Epithelial cell of proximal tubule (primary cell): Measurements from ENCODE around the gene DOCK10. TPM values are rescaled to one million over a fixed set of nuclear protein-coding genes. Genes with fewer than 3 reads are reported as not detected.

ENCODE experiments used
- DNase-seq: peaks from one replicate; pipeline ENCODE4 v3.0.0-alpha.2; 2011; ENCODE audit warnings: low read depth
- H3K4me3 ChIP-seq: 2 replicates; pipeline ENCODE4 v1.5.1; 2011; ENCODE audit warnings: low read depth, mild to moderate bottlenecking, low read length
- total RNA-seq: library from RNA; depleted of rRNA; stranded (reverse); fragments of >200 nt; gene quantifications from 2 replicates; pipeline ENCODE4 v1.2.3, GENCODE V29; 2015
- TF ChIP-seq, protein P1 (sequence below): conservative IDR thresholded peaks from 2 replicates; pipeline ENCODE4 v1.5.1; 2012; ENCODE audit warnings: low read depth, mild to moderate bottlenecking, low read length

The DOCK10 gene
- total RNA-seq, 1 donor from 2014 or later, result 2.1 TPM

DNA sequence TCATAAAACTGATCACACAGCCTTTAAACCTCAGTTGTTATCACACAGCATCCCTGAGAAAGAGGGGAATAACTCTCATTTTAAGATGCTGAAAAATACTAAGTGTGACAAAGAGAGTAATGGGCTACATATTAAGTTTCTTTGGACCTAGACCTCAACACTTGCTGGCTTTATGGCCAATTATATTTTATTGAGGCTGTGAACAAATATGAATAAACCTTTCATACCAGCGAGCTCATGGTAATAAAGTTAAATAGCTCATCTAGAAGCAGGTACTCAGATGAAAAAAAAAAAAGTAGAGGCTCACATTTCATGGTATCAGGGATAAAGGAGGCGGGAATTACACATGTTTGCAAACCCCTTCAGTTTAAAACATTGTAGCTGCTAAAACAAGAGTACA is 75.7 kb downstream of the DOCK10 start:
- TF ChIP-seq, protein P1, sequence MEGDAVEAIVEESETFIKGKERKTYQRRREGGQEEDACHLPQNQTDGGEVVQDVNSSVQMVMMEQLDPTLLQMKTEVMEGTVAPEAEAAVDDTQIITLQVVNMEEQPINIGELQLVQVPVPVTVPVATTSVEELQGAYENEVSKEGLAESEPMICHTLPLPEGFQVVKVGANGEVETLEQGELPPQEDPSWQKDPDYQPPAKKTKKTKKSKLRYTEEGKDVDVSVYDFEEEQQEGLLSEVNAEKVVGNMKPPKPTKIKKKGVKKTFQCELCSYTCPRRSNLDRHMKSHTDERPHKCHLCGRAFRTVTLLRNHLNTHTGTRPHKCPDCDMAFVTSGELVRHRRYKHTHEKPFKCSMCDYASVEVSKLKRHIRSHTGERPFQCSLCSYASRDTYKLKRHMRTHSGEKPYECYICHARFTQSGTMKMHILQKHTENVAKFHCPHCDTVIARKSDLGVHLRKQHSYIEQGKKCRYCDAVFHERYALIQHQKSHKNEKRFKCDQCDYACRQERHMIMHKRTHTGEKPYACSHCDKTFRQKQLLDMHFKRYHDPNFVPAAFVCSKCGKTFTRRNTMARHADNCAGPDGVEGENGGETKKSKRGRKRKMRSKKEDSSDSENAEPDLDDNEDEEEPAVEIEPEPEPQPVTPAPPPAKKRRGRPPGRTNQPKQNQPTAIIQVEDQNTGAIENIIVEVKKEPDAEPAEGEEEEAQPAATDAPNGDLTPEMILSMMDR, result no peak
- DNase-seq, result no peak
- no peak overlapping the region for H3K4me3 ChIP-seq

DNA sequence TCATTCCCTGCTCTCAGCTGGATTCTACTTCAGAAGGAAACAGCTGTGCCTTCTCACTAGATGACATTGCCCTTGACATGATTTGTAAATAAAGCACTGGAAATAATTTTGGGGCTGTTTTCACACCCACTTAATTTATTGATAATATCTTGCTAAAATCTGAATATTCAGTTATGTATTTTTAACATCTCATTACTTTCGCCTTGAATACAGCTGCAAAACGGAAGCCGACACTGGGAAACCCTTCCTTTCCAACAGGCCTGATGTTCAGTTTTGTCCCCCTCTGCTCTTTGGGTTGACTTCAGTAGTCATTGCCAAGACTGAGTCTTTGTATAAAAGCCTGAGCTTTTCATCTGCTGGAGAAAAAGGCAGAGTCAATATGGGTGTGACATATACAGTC is 82.7 kb downstream of the DOCK10 start:
- TF ChIP-seq, protein P1, result no peak
- no peak for DNase-seq
- no peak overlapping the region for H3K4me3 ChIP-seq

DNA sequence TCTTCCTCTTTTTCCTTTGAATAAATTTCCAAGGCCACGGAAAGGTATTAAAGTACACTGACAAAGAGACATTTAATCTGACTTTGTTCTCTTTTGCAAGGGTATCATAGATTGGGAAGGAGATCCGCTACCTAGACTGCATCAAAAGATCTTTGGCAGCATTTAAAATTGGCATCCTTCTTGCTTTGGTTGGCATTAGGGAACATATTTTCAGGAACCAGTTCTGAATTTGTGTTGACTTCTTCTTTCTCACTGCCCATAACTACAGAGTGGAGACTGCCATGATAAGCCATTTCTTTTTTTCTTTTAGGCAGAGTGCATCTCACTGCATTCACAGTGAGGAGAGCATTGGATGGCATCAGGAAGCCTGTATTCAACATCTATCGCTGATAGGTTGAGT is 83.4 kb downstream of the DOCK10 start:
- H3K4me3 ChIP-seq, result no peak overlapping the region
- no peak for DNase-seq
- TF ChIP-seq, protein P1, result no peak

DNA sequence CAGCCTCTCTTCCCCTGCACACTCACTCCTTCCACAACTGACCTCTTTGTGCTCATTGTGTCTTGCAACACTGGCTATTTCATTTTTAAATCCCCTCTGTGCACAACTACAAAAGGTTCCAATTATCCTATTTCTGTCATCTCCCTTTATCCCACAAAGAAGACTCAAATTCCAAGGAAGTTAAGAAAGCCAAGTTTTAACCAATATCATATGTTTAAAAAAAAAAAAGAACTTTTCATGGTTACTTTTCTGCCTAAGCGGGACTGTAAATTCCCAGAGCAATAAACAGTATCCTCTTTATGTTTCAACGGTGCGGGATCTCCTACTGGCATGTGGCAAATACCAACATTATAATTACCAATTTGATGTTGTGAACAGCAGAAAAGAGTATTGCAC is 83.8 kb downstream of the DOCK10 start:
- TF ChIP-seq, protein P1, result no peak
- no peak for DNase-seq

DNA sequence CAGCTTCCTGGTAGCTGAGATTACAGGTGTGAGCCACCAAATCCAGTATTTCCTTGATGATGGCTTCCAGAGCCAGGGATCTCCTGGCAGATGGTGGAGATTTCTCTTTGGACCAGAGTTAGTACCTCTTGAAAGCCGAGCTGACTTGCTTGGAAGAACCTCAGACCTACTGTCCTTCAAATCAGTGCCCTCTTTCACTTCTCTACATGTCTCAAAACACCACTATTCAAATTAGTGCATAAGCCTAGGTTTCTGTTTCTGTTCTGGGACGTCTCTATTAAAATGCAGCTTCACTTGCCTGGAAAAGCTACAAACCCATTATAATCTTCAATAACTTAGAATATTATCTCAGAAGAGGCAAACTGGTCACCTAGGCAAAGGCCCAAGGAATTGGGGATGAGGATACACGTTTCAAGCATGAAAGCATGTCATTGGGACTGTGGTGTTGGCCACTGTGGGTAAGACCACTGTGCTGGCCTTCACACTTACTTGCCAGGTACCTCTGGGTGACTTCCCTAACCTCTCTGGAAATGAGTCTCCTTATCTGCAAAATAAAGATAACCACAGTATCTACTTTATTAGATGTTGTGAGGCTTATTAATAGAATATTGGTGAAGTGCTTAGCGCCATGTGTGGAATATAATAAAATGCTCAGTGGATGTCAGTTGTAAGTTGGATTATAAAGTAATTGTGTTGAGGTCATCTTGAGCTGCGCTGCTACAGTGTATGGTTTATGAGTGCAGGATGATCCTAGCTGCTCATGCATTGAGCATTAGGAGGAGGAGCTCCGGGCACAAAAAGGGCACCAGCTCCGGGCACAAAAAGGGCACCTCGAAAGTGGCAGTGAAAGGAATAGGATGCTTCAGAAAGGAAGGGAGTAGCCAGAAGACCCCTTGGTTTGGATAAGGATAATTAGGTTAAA is 84.5 kb downstream of the DOCK10 start:
- TF ChIP-seq, protein P1, result no peak
- DNase-seq, result no peak
- H3K4me3 ChIP-seq, result no peak overlapping the region

More for the DNA sequence above, 83.8 kb downstream of the DOCK10 start:
- H3K4me3 ChIP-seq, result no peak overlapping the region

DNA sequence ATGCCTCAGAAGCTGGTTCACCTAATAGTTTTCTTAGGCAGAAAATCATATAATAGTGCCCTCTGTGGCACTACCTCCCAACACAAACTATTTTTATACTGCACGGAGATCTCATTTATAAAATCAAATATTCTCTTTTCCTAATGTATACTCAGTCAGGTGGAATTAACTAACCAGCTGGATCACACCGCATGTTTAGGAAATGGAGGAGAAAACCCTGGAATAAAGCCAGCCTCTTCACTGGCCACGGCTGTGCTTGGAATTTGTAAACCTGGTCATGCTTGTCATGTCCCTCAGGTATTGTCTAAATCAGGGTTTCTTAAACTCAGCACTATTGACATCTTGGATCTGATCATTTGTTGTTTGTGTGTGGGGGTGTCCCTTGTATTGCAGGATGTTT is 85.6 kb downstream of the DOCK10 start:
- no peak for DNase-seq
- H3K4me3 ChIP-seq, result no peak overlapping the region
- TF ChIP-seq, protein P1, result no peak

DNA sequence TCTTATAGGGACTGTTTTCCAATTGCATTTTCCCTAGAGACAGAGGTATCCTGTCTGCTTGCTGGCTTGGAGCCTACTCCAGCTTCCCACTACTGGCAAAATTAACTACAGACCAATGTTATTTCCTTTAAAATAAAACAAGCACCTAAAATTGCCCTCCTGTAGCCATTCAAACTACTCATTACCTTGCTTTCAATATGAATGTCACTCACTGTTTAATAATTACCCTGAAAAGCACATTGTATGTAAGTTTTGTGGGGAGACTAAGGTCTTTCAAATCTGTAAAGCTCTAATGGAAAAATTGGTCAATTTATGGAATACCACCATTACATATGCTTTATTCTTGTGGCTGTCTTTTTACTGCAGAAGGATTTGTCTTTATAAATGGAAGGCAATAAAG is 87.3 kb downstream of the DOCK10 start:
- DNase-seq, result no peak
- H3K4me3 ChIP-seq, result no peak overlapping the region
- TF ChIP-seq, protein P1, result no peak
